Frontal cortex (tissue), 4 donors: Measurements from ENCODE around the gene XIRP1. TPM values are rescaled to one million over a fixed set of nuclear protein-coding genes. Genes with fewer than 3 reads are reported as not detected.

ENCODE experiments used
- DNase-seq, 2 donors: peaks; one replicate each; pipeline ENCODE4 v3.0.0; 2012; ENCODE audit warnings: low spot score in 2 of 2
- FAIRE-seq: peaks from 2 replicates; lab custom pipeline; 2012; peaks lifted over from hg19 to GRCh38; lab: Jason Lieb, UNC
- total RNA-seq: library from RNA; depleted of rRNA; stranded (reverse); fragments of >200 nt; gene quantifications from one replicate; pipeline ENCODE4 v1.2.3, GENCODE V29; 2014
- donor health status: control.
- donor health status: control.
- donor health status: control.

XIRP1 gene
- total RNA-seq, 1 donor from 2014 or later: not detected

GRCh38 chr3:39211332-39212130, 19.1 kb upstream of the XIRP1 start:
- FAIRE-seq (no peak), DNase-seq (no peak)

- no peak for DNase-seq
- FAIRE-seq: no peak
Observed at GRCh38 chr3:39210078-39210477, 17.7 kb upstream of the XIRP1 start.

- DNase-seq (no peak), FAIRE-seq (no peak)
Observed at GRCh38 chr3:39209329-39209970, 17.1 kb upstream of the XIRP1 start.

DNA sequence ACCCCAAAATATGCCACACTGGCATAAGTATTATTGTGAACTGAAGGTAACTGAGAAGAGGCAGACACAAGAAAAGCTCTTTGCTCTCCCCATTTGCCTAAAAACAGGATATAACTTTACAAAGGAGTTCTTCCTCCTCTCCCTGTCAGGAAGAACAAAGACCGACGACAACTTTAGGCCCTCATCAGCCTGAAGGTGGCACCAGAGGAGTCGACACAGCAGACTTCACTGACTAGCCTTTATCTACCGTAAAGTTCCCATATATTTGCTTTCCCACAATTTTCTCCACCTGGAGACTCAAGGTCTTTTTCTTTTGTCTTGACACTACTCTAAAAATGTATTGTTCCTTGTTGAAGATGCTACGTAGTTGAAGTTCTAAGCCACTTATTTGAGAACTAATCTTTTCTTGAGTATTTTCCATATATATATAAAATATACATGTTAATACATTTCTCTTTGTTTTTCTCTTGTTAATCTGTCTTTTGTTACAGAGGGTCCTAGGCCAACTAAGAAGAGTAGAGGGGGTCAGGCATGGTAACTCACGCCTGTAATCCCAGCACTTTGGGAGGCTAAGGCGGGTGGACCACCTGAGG, 16.2 kb upstream of the XIRP1 start:
- DNase-seq: peak in 1 of 2 donors; percentile 58
- FAIRE-seq: no peak

- FAIRE-seq: no peak
- no peak for DNase-seq
Observed at GRCh38 chr3:39207361-39208186, 15.2 kb upstream of the XIRP1 start.

DNA sequence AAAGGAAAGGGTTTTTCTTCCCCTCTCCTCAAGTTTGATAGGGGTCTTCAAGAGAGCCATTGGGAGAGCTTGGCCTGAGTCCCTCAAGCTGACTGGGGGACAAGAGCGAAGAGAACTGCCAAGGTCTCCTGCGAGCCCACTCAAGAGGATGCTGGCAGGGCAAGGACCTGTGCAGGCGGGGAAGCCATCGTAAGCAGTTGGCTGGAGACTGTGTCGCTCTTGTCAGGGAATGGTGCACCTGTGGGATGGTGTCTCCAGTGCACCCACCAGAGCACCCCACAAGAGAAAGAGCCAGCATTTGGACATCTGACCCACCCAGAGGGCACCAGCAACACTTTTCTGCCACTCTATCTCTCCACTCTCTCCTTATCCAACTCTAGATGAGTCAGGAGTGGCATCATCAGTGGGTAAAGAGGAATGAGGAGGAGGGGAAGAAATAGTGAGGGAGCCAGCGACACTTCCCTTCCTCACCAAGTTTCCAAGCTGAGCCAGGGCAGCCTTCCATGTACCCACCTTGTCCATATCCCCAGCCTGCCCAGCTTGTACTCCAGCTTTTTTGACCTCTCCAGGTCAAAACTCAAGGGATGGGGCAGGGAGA, 13.6 kb upstream of the XIRP1 start:
- no peak for FAIRE-seq
- DNase-seq: no peak

GRCh38 chr3:39205131-39205530, 12.7 kb upstream of the XIRP1 start:
- no peak for FAIRE-seq
- DNase-seq: no peak

DNA sequence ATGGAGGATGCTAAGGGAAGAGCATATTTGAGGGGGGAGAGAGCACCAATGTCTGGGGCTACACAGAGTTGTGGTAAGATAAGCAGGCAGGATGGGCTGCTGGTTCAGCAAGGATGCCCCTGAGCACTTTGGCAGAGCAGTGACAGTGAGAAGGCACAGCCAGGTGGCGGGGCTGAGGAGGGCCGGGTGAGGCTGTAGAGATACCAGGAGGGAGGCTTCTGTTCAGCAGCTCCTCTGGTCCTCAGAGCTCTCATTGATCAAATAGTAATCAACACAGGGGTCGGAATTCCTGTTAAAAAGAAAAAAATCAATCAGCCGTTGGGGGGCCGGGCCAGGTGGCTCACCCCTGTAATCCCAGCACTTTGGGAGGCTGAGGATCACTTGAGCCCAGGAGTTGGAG, 11.5 kb upstream of the XIRP1 start:
- no peak for FAIRE-seq
- DNase-seq: no peak

- DNase-seq (no peak), FAIRE-seq (no peak)
Observed at GRCh38 chr3:39203402-39203801, 11.0 kb upstream of the XIRP1 start.

GRCh38 chr3:39202094-39202493, 9.7 kb upstream of the XIRP1 start:
- FAIRE-seq: no peak
- DNase-seq: no peak

DNA sequence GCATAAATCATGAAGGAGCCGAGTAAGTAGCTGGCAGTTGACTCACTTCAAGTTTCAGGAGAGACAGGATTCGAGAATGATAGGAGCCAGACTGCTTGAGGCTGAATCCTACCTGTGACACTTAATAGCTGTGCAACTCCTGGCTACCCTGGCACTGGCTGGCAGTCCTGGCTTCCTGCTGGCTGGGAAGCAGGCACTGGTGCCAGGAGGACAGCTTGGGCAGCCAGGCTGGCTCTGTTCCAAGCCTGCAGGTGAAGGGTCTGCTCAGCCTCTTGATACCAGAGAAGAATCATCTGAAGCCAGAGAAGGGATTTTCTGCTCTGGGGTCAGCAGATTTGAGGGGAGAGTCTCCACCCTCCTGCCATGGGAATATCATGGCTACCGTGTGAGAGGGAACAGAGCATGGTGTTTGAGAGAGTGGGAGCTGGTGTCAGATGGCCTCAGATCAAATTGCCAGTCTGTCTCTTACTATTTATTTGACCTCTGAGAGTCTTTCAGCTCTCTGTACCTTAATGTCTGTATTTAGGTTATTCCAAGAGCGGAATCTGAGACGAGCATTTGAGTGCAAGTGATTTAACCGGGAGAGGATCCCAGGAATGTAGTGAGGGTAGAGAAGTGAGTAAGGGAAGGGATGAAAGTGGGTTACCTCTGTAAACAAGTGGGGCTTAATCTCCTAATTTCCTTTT, 4.4 kb upstream of the XIRP1 start:
- no peak for FAIRE-seq
- DNase-seq: no peak

DNA sequence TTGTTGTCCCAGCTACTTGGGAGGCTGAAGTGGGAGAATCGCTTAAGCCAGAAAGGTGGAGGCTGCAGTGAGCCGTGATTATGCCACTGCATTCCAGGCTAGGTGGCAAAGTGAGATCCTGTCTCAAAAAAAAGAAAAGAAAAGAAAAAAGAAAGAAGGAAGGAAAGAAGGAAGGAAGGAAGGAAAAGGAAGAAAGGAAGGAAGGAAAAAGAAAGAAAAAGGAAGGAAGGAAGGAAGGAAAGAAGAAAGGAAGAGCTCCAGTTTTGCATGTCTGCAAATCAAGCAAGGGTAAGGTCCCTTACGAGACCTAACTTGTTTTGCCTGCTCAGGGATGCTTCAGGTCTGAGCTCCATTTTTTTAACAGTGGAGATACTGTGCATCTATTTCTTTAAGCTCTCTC, 3.6 kb upstream of the XIRP1 start:
- FAIRE-seq: no peak
- no peak for DNase-seq

GRCh38 chr3:39193391-39193790, 996 bp upstream of the XIRP1 start:
- DNase-seq (no peak), FAIRE-seq (no peak)

- DNase-seq: no peak
- FAIRE-seq: no peak
Observed at GRCh38 chr3:39191773-39192172, 622 bp downstream of the XIRP1 start.

GRCh38 chr3:39191111-39191510, 1.3 kb downstream of the XIRP1 start:
- DNase-seq (no peak), FAIRE-seq (no peak)

GRCh38 chr3:39190281-39191025, 1.9 kb downstream of the XIRP1 start:
- no peak for DNase-seq
- no peak for FAIRE-seq

DNA sequence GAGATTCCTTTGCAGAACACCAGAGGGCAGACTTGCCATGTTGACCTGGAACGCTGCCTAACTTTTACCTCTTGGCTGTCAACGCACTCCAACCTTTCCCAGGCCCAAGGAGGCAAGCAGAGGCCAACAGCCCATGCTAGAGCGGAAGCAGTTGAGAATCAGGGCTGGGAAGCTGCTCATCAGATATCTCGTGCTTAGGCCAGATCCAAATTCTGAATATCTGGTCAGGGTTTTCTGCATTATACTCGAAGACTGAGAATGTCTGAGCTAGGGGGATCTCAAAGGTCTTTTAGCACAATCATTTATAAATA, 2.5 kb downstream of the XIRP1 start:
- FAIRE-seq: no peak
- DNase-seq: peak; percentile 61 to 85

GRCh38 chr3:39189150-39189958, 3.0 kb downstream of the XIRP1 start:
- DNase-seq: no peak
- no peak for FAIRE-seq
